ENCODE results near the gene GPC3.
"Not testable (repeated sequence)": the region's sequence is repeated elsewhere in the genome, so short reads cannot be mapped to it uniquely, and the experiment has no call there.

Gene GPC3

GRCh38 chrX:133535066-133535465 lies 450.3 kb downstream of the GPC3 start:
- DNase-seq (ENCODE audit: extremely low read depth in 1 of 2, low read depth in 1 of 2): no peak

DNA sequence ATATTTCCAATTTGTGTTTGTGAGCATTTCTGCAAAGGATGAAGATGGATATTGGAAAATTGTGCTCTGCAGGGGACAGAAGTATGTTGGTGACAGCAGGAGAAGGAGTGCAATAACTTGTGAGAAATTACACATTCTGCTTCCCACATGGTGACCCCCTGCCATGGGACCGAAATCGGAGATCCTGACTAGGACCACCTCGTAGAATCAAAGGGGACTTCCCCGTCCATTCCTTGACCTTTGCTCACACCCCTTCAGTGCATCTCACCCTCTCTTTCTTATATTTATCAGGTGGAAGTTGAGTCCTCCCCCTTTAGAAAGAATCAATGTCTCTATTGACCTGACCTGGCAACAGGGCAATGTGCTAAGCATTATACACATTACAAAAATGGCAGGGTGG lies 451.2 kb downstream of the GPC3 start:
- no peak for DNase-seq (ENCODE audit: extremely low read depth in 1 of 2, low read depth in 1 of 2)

DNA sequence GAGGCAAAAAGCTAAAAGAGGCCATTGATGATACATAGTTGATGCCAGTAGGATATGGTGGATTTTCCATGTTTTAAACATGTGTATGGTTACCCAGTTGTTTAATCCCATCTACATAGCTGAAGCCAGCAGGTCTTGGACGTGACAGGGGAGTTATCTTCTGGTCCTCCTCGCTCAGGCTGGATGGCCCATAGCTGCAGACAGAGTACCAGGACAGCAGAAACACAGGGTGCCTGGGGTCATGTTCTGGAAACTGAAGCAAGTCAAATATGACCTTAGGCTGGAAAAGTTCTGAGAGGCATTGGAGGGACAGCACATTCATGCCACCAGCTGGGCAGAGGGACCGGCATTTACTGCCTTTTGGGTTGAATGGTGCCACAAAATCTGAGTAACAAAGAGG lies 452.1 kb downstream of the GPC3 start:
- DNase-seq (ENCODE audit: extremely low read depth in 1 of 2, low read depth in 1 of 2): no peak

DNA sequence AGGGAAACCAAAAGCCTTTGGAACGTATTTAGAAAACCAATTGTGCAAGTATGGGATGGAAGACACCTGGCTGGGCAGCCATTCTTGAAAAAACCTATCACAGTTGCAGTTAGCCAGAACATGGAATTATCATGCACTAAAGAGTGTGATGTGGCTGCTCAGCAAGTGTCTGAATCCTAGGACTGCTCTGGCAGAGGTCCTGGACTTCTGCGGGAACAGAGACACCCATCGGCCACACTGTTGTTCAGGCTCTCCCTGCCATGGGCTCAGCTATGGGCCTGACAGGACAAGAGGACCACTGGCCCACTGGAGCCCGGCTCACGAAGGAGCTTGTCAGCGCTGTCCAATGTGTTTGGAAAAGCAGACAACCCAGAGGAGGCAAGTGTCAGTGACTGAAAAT lies 454.4 kb downstream of the GPC3 start:
- no peak for DNase-seq (ENCODE audit: extremely low read depth in 1 of 2, low read depth in 1 of 2)

GRCh38 chrX:133529578-133529977 lies 455.8 kb downstream of the GPC3 start:
- no peak for DNase-seq (ENCODE audit: extremely low read depth in 1 of 2, low read depth in 1 of 2)

GRCh38 chrX:133527825-133528224 lies 457.6 kb downstream of the GPC3 start:
- DNase-seq (ENCODE audit: extremely low read depth in 1 of 2, low read depth in 1 of 2): no peak

DNA sequence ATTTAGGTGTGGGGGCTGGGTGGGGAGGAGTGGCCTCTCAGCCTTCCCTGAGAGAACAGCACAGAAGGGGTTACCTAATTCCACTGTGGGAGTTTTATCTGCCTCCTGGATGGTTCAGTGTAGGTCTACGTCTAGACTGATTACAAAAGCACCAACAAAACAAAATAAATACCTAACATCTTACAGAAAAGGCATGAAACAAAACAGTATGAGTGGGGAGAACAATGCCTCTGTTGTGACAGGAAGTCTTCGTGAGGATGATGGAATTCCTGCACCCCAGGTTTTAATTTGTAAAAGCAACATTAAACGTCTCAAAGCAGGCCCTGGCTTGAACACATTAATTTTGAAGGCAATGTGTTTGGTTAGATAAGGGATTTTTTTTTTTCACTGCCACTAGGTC lies 458.0 kb downstream of the GPC3 start:
- no peak for DNase-seq (ENCODE audit: extremely low read depth in 1 of 2, low read depth in 1 of 2)

DNA sequence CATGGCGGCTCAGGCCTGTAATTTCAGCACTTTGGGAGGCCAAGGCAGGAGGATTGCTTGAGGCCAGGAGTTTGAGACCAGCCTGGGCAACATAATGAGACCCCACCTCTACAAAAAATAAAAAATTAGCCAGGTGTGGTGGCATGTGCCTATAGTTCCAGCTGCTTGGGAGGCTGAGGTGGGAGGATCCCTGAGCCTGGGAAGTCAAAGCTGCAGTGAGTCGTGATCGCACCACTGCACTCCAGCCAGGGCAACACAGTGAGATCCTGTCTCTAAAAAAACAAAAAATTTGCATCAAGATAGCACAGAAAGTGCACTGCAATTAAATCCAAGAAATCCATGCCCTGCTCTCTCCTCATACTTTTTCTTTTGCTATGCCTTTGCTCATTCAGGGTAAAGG lies 458.6 kb downstream of the GPC3 start:
- not testable (repeated sequence) for DNase-seq (ENCODE audit: extremely low read depth in 1 of 2, low read depth in 1 of 2)

- no peak for DNase-seq (ENCODE audit: extremely low read depth in 1 of 2, low read depth in 1 of 2)
Observed at GRCh38 chrX:133523526-133523925, 461.9 kb downstream of the GPC3 start.

GRCh38 chrX:133523081-133523487 lies 462.3 kb downstream of the GPC3 start:
- DNase-seq (ENCODE audit: extremely low read depth in 1 of 2, low read depth in 1 of 2): no peak

DNA sequence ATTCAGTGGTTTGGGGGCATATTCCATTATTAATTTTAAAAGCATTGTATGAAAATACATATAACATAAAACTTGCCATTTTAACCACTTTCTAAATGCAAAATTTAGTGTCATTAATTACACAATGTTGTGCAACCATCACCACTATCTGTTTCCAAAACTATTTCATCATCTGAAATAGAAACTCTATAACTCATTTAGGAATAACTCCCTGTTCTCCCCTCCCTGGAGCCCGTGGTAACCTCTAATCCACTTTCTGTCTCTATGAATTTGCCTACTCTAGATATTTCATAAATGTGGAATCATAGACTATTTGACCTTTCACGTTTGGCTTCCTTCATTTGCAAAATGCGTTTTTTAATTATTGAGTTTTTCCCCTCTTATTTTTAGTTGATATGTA lies 468.7 kb downstream of the GPC3 start:
- DNase-seq (ENCODE audit: extremely low read depth in 1 of 2, low read depth in 1 of 2): no peak

DNA sequence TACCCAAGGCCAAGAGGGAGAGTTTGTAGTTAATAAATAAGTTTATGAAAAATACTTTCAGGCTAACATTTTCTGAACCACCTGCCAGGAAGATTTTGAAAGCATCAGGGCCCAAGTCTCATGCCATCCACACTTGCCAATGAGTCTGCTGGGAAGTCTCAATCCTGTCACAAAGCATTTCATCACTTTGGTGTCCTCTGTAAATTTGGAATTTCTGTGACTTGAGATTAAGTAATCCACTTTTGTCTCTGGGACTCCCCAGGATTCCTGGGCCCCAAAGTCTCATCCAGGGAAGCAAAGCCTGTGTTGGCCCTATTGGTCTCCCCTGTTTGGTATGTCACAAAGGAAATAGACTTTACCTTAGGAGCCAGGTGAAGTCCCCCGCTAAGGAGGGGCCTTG lies 470.9 kb downstream of the GPC3 start:
- no peak for DNase-seq (ENCODE audit: extremely low read depth in 1 of 2, low read depth in 1 of 2)

DNA sequence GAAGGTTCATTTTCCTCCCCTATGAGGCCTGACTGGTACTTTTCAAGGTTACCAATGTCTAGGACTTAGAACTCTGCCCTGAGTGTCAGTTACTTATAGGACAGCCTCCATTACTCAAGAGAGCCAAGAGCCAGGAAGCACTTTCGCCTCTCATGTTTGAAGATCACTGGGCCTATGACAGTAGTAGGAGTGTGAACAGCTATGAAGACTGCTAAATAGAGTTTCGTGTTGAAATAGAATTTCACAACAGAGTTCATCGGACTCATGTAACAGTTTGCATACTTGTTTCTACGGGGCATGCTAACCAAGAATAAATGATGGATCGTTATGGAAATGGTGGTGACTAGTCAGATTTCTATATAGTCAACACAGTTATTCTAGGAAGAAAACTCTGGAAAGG lies 472.3 kb downstream of the GPC3 start:
- DNase-seq (ENCODE audit: extremely low read depth in 1 of 2, low read depth in 1 of 2): no peak

DNA sequence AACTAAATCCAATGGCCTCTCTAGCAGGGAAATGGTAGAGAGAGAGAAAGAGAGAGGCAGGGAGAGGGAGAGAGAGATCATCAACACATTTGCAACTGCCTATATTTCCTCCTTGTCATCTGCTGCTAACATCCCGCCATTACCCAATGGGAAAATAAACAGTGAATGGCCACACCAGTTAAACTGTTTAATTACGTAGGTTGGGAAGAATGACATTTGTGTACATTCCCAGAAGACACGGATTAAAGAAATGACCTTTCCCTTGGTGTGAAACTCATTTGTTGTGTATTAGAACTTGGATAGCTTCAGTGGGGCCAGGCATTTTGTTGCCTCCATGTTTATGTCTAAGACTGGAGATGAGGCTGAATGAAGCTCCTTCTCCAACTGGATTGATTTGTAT lies 474.4 kb downstream of the GPC3 start:
- DNase-seq (ENCODE audit: extremely low read depth in 1 of 2, low read depth in 1 of 2): no peak

GRCh38 chrX:133497356-133497755 lies 488.0 kb downstream of the GPC3 start:
- no peak for DNase-seq (ENCODE audit: extremely low read depth in 1 of 2, low read depth in 1 of 2)

- DNase-seq (ENCODE audit: extremely low read depth in 1 of 2, low read depth in 1 of 2): no peak
Observed at GRCh38 chrX:133495464-133496391, 489.7 kb downstream of the GPC3 start.

DNA sequence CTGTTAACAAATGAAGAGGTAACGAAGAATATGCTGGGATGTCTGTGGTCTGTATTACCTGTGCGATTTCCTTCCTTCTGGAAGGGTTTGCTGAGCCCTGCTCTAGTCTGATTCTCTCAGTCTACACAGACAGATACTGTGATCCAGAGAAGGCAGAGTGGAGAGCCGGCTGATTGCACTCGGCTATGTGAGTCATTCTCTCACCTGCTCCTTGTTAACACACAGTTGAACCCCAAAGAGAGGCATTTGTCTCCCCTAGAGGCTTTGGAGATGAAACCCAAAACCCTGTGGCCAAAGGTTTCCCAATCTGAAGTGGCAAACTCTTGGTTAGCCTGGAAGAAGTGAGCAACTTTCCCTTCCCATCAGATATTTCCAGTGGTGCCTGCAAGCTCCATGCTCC lies 492.0 kb downstream of the GPC3 start:
- DNase-seq (ENCODE audit: extremely low read depth in 1 of 2, low read depth in 1 of 2): no peak

- no peak for DNase-seq (ENCODE audit: extremely low read depth in 1 of 2, low read depth in 1 of 2)
Observed at GRCh38 chrX:133490955-133491354, 494.4 kb downstream of the GPC3 start.

All from activated CD8-positive, alpha-beta memory T cell treated with anti-CD3 and anti-CD28 coated beads for 1 hour (primary cell).